Measurements from ENCODE around the gene TMEM175. TPM values are rescaled to one million over a fixed set of nuclear protein-coding genes. Genes with fewer than 3 reads are reported as not detected.

The TMEM175 gene
- polyA plus RNA-seq, 3 donors from 2014 or later, result 13.9 to 41.6 (median 28.7) TPM

- Mint-ChIP-seq H3K27me3 (ENCODE audit: low read depth in 3 of 3) (peaks cover 0 to 10% (median 6%) of the 10 kb centered on the region in 3 donors), H3K4me3 (no peak overlapping the region), H3K9me3 (no peaks in the 10 kb centered on the region), H3K4me1 (peaks cover 0 to 2% of the 10 kb centered on the region in 2 donors), H3K36me3 (peaks cover 3 to 10% (median 6%) of the 10 kb centered on the region in 3 donors), H3K27ac (no peak overlapping the region)
- DNase-seq, result no peak
These were observed 39.5 kb upstream of the TMEM175 start for GRCh38 chr4:892780-893179.

DNA sequence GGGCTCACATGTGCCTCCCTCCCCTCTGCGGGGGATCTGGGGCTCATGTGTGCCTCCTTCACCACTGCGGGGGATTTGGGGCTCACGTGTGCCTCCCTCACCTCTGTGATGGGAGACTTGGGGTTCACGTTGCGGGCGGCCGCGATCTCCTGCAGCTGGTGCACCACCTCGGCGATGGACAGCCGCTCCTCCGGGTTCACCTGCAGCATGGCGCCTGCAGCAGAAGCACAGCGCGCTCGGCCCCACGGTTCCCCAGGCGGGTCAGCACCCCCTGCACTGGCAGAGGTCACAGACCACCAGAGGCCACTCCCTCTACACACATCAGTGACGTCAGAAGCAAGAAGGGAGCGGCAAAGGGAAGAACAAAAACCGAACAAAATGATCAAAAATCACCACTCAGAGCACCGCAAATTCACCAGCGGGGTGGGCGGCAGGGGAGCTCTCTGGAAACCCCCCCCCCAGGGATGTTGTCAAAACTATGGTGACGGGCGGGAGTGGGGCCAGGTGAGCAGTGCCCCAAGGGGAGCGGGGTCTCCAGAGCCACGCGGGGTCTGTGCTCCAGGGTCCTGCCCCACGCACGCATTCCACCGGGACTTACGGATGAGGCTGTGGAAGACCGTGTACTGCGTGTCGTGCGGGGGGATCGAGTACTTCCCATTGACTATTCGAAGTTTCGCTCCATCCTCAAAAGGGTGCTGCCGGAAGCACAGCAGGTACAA is 38.8 kb upstream of the TMEM175 start:
- no peak for DNase-seq
- peaks cover 0 to 9% (median 4%) of the 10 kb centered on the region in 3 donors for H3K36me3 Mint-ChIP-seq
- no peak overlapping the region for H3K27ac Mint-ChIP-seq

DNA sequence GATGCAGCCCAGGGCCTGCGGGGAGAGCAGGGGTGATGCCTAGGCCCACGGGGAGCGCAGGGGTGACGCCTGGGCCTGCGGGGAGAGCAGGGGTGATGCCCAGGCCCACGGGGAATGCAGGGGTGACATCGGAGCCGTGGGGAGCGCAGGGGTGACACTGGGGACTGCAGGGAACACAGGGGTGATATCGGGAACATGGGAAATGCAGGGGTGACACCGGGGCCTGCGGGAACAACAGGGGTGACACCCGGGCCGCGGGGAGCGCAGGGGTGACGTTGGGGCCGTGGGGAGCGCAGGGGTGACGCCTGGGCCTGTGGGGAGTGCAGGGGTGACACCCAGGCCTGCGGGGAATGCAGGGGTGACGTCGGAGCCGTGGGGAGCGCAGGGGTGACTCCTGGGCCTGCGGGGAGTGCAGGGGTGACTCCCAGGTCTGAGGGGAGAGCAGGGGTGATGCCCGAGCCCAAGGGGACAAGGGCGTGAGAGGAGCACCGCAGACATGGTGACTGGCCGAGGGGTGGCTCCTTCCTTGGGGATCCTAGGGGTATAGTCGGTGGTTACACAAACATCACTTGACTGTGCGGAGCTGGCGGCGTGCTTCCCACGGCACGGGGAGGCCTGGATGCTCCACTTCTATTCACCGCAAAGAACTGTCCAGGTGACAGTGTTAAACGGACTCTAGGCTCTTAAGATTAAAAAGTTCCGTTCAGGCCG is 38.1 kb upstream of the TMEM175 start:
- H3K27me3 Mint-ChIP-seq (ENCODE audit: low read depth in 3 of 3), result peaks cover 0 to 10% (median 8%) of the 10 kb centered on the region in 3 donors
- H3K27ac Mint-ChIP-seq, result no peak overlapping the region
- DNase-seq, result no peak
- peaks cover 3 to 4% of the 10 kb centered on the region in 2 donors for H3K4me1 Mint-ChIP-seq
- peaks cover 0 to 9% (median 6%) of the 10 kb centered on the region in 3 donors for H3K36me3 Mint-ChIP-seq
- no peak overlapping the region for H3K4me3 Mint-ChIP-seq
- no peaks in the 10 kb centered on the region for H3K9me3 Mint-ChIP-seq

More for the DNA sequence above, 38.8 kb upstream of the TMEM175 start:
- Mint-ChIP-seq H3K4me1 (peaks cover 0 to 2% of the 10 kb centered on the region in 2 donors), H3K9me3 (no peaks in the 10 kb centered on the region), H3K4me3 (no peak overlapping the region), H3K27me3 (ENCODE audit: low read depth in 3 of 3) (peaks cover 0 to 10% (median 6%) of the 10 kb centered on the region in 3 donors)

DNA sequence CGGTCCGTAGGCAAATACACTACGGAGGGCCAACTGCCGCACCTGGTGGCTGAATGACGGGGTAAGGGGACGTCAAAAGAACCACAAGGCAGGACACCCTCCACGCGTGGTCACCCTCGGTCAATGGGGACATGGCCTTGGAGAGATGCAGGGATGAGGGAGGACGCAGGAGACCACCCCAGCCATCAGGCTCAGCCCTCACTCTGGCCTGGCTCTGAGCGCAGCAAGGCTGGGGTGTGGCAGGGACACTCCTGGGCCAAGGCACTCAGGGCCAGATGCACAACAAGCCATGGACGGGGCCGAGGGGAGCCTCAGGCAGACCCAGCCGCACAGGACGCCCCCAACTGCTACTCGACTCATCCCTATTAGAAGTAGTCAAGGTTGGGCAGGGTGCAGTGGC is 36.7 kb upstream of the TMEM175 start:
- Mint-ChIP-seq H3K9me3 (no peaks in the 10 kb centered on the region), H3K4me1 (peaks cover 9 to 12% of the 10 kb centered on the region in 2 donors), H3K36me3 (peaks cover 0 to 9% (median 8%) of the 10 kb centered on the region in 3 donors), H3K4me3 (no peak overlapping the region), H3K27me3 (ENCODE audit: low read depth in 3 of 3) (peaks cover 2 to 15% (median 8%) of the 10 kb centered on the region in 3 donors), H3K27ac (no peak overlapping the region)
- no peak for DNase-seq

DNA sequence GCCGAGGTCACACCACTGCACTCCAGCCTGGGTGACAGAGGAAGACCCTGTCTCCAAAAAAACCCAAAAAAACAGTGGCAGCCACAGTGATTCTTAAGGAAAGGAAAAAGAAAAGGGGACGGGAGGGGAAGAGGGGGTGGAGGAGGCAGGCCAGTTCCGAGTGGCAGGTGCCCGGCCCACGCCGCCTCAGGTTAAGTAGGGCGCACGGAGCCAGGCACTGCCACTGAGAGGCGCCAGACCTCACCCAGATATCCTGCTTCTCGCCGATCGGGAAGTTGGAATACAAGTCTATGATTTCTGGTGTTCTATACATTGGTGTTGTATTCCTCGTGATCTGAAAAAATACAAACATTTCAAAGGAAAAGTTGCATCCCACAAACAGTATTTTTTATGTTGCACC is 36.0 kb upstream of the TMEM175 start:
- no peak for DNase-seq
- H3K4me1 Mint-ChIP-seq, result peaks cover 9 to 12% of the 10 kb centered on the region in 2 donors
- peak overlapping the region in 1 of 6 donors; percentile 22 for H3K27ac Mint-ChIP-seq
- peaks cover 0 to 9% (median 8%) of the 10 kb centered on the region in 3 donors for H3K36me3 Mint-ChIP-seq
- no peaks in the 10 kb centered on the region for H3K9me3 Mint-ChIP-seq
- no peak overlapping the region for H3K4me3 Mint-ChIP-seq
- H3K27me3 Mint-ChIP-seq (ENCODE audit: low read depth in 3 of 3), result peaks cover 2 to 11% (median 8%) of the 10 kb centered on the region in 3 donors

GRCh38 chr4:896630-897029 is 35.6 kb upstream of the TMEM175 start:
- H3K4me3 Mint-ChIP-seq, result no peak overlapping the region
- peaks cover 9 to 12% of the 10 kb centered on the region in 2 donors for H3K4me1 Mint-ChIP-seq
- H3K36me3 Mint-ChIP-seq, result peaks cover 0 to 9% (median 8%) of the 10 kb centered on the region in 3 donors

GRCh38 chr4:898123-898522 is 34.1 kb upstream of the TMEM175 start:
- H3K27ac Mint-ChIP-seq, result no peak overlapping the region
- H3K4me3 Mint-ChIP-seq, result no peak overlapping the region
- peaks cover 4 to 14% (median 13%) of the 10 kb centered on the region in 3 donors for H3K36me3 Mint-ChIP-seq
- no peaks in the 10 kb centered on the region for H3K9me3 Mint-ChIP-seq
- H3K4me1 Mint-ChIP-seq, result peaks cover 11 to 19% of the 10 kb centered on the region in 2 donors
- peaks cover 2 to 6% (median 6%) of the 10 kb centered on the region in 3 donors for H3K27me3 Mint-ChIP-seq (ENCODE audit: low read depth in 3 of 3)
- DNase-seq, result no peak

More at GRCh38 chr4:896630-897029, 35.6 kb upstream of the TMEM175 start:
- no peak for DNase-seq
- H3K27me3 Mint-ChIP-seq (ENCODE audit: low read depth in 3 of 3), result peaks cover 2 to 8% (median 7%) of the 10 kb centered on the region in 3 donors
- H3K27ac Mint-ChIP-seq, result peak overlapping the region in 2 of 6 donors; percentile 22 to 23
- H3K9me3 Mint-ChIP-seq, result no peaks in the 10 kb centered on the region

DNA sequence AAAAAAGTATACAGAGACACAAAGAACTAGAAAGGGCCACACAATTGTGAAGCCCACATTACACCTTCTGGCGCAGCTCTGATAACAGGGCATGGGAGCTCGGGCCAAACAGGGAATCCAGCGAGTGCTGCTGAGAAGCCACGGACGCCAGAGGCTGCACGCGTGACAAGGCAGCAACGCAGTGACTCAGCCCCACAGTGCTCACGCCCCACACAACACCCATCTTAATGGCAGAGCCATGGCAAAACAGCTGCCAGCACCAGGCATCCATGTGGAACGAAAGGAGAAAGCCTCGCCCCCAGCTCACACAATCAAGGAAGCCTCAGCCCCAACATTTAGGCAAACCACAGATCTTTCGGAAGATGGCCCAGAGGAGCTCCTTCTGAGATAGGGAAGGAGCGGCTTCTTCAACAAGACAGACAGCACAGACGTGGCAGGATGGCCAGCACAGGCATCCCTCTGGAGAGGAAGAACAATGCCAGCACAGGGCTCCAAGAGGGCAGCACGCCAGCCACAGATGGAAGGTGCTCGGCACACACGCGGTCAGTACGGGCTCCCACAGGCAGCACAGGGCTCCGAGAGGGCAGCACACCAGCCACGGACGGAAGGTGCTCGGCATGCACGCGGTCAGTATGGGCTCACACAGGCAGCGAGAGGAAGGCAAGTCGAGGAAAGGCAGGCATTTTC is 33.2 kb upstream of the TMEM175 start:
- peaks cover 4 to 15% (median 13%) of the 10 kb centered on the region in 3 donors for H3K36me3 Mint-ChIP-seq
- H3K27me3 Mint-ChIP-seq (ENCODE audit: low read depth in 3 of 3), result peaks cover 2 to 6% (median 6%) of the 10 kb centered on the region in 3 donors
- peaks cover 11 to 19% of the 10 kb centered on the region in 2 donors for H3K4me1 Mint-ChIP-seq
- H3K27ac Mint-ChIP-seq, result peak overlapping the region in 2 of 6 donors; percentile 24 to 75
- no peak for DNase-seq
- no peaks in the 10 kb centered on the region for H3K9me3 Mint-ChIP-seq
- no peak overlapping the region for H3K4me3 Mint-ChIP-seq

DNA sequence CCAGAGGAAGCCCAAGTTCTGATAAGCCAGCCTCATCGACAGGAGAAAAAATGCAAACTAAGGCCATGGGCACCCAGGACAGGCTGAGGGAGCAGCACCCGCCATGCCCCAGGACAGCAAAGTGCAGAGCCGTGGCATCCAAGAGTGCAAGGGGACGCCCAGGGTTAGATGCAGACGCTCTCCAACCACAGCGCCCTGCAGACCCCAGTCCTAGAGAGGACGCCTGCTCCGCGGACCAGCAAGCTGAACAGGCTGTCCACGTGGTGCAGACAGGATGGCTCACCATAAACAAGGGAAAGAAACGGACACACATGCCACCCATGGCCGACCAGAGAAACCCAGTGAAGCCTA is 32.7 kb upstream of the TMEM175 start:
- peaks cover 11 to 19% of the 10 kb centered on the region in 2 donors for H3K4me1 Mint-ChIP-seq
- DNase-seq, result no peak
- H3K4me3 Mint-ChIP-seq, result no peak overlapping the region
- H3K36me3 Mint-ChIP-seq, result peaks cover 4 to 15% (median 13%) of the 10 kb centered on the region in 3 donors
- H3K27me3 Mint-ChIP-seq (ENCODE audit: low read depth in 3 of 3), result peaks cover 2 to 6% (median 6%) of the 10 kb centered on the region in 3 donors
- H3K27ac Mint-ChIP-seq, result peak overlapping the region in 1 of 6 donors; percentile 58
- no peaks in the 10 kb centered on the region for H3K9me3 Mint-ChIP-seq

- H3K36me3 Mint-ChIP-seq, result peaks cover 6 to 15% (median 13%) of the 10 kb centered on the region in 3 donors
These were observed 32.2 kb upstream of the TMEM175 start for GRCh38 chr4:900073-900472.

GRCh38 chr4:900721-901120 is 31.5 kb upstream of the TMEM175 start:
- no peak for DNase-seq
- Mint-ChIP-seq H3K27me3 (ENCODE audit: low read depth in 3 of 3) (peaks cover 4 to 15% (median 12%) of the 10 kb centered on the region in 3 donors), H3K27ac (peak overlapping the region in 1 of 6 donors; percentile 7), H3K36me3 (peaks cover 6 to 15% (median 13%) of the 10 kb centered on the region in 3 donors), H3K9me3 (no peaks in the 10 kb centered on the region), H3K4me1 (peaks cover 11 to 19% of the 10 kb centered on the region in 2 donors), H3K4me3 (no peak overlapping the region)

More at GRCh38 chr4:900073-900472, 32.2 kb upstream of the TMEM175 start:
- H3K4me1 Mint-ChIP-seq, result peaks cover 11 to 19% of the 10 kb centered on the region in 2 donors
- no peak overlapping the region for H3K4me3 Mint-ChIP-seq
- H3K27me3 Mint-ChIP-seq (ENCODE audit: low read depth in 3 of 3), result peaks cover 2 to 9% (median 6%) of the 10 kb centered on the region in 3 donors
- H3K9me3 Mint-ChIP-seq, result no peaks in the 10 kb centered on the region
- H3K27ac Mint-ChIP-seq, result no peak overlapping the region
- DNase-seq, result no peak

GRCh38 chr4:901192-901910 is 30.9 kb upstream of the TMEM175 start:
- Mint-ChIP-seq H3K4me1 (peaks cover 11 to 19% of the 10 kb centered on the region in 2 donors), H3K27me3 (ENCODE audit: low read depth in 3 of 3) (peaks cover 4 to 16% (median 12%) of the 10 kb centered on the region in 3 donors), H3K9me3 (no peaks in the 10 kb centered on the region), H3K36me3 (peaks cover 6 to 14% (median 13%) of the 10 kb centered on the region in 3 donors), H3K27ac (peak overlapping the region in 2 of 6 donors; percentile 2 to 7), H3K4me3 (no peak overlapping the region)
- no peak for DNase-seq
